A549 treated with dexamethasone at 1 μM for 4 hours (cell line): Measurements from ENCODE around the gene HCN2. TPM values are rescaled to one million over a fixed set of nuclear protein-coding genes. Genes with fewer than 3 reads are reported as not detected.

ENCODE experiments used
- total RNA-seq: library from RNA; stranded (reverse); fragments of 200-300 nt; extraction: Qiagen RNA extraction; gene quantifications from 5 replicates; pipeline ENCODE4 v1.2.3, GENCODE V29; 2022

HCN2 gene
- total RNA-seq = 22.0 to 39.5 TPM (median 33.9 TPM) in 5 replicates

GRCh38 chr19:589693-590395 is at the start of gene HCN2:
HCN2 (plus strand) TSS chr19:589881; CDS start chr19:589946, 65 bp downstream.

GRCh38 chr19:543910-544608 is 45.6 kb upstream of the HCN2 start, which contains the start of gene GZMM:
GZMM (plus strand) TSS chr19:544053; CDS start chr19:544072, 19 bp downstream.

GRCh38 chr19:572140-572742 is 17.4 kb upstream of the HCN2 start, which contains the start of gene BSG:
BSG (plus strand) TSS chr19:572596; CDS start chr19:572635, 39 bp downstream.

GRCh38 chr19:633068-633785 is 43.5 kb downstream of the HCN2 start, which contains the start of gene POLRMT:
POLRMT (minus strand) TSS chr19:633537; CDS start chr19:633512, 25 bp downstream.

GRCh38 chr19:639253-640160 is 49.8 kb downstream of the HCN2 start, which contains the start of gene FGF22:
FGF22 (plus strand) TSS chr19:639879; CDS start chr19:639926, 47 bp downstream.

GRCh38 chr19:662962-663681 is 73.4 kb downstream of the HCN2 start, which contains the start of gene RNF126:
RNF126 (minus strand) TSS chr19:663214; CDS start chr19:663121, 93 bp downstream.

Other genes starting within 250 kb of the HCN2 start
- 12.8 to 21.3 TPM (median 20.3 TPM) in 5 replicates for gene MIER2, start 245.1 kb upstream of the HCN2 start, total RNA-seq
- 0.39 to 0.53 TPM (median 0.45 TPM) in 5 replicates for gene C2CD4C, start 180.7 kb upstream of the HCN2 start, total RNA-seq
- gene SHC2, start 128.8 kb upstream of the HCN2 start, total RNA-seq = 0.62 to 1.6 TPM (median 1.1 TPM) in 5 replicates
- 0.19 to 0.41 TPM (median 0.29 TPM) in 4 of 5 replicates, not detected in the other for gene MADCAM1, start 93.4 kb upstream of the HCN2 start, total RNA-seq
- 9.8 to 14.9 TPM (median 12.2 TPM) in 5 replicates for gene TPGS1, start 82.4 kb upstream of the HCN2 start, total RNA-seq
- gene CDC34, start 58.1 kb upstream of the HCN2 start, total RNA-seq = 58.4 to 88.6 TPM (median 84.7 TPM) in 5 replicates
- 0.19 to 0.32 TPM (median 0.23 TPM) in 4 of 5 replicates, not detected in the other for gene GZMM, start 45.8 kb upstream of the HCN2 start, total RNA-seq
- gene BSG, start 17.3 kb upstream of the HCN2 start, total RNA-seq = 604 to 721 TPM (median 693 TPM) in 5 replicates
- 68.6 to 97.5 TPM (median 89.4 TPM) in 5 replicates for gene POLRMT, start 43.7 kb downstream of the HCN2 start, total RNA-seq
- gene FGF22, start 50.0 kb downstream of the HCN2 start, total RNA-seq = 0.26 to 0.68 TPM (median 0.39 TPM) in 5 replicates
- gene RNF126, start 73.3 kb downstream of the HCN2 start, total RNA-seq = 48.1 to 71.4 TPM (median 68.3 TPM) in 5 replicates
- 215 to 309 TPM (median 261 TPM) in 5 replicates for gene FSTL3, start 86.5 kb downstream of the HCN2 start, total RNA-seq
- gene PRSS57, start 105.6 kb downstream of the HCN2 start, total RNA-seq = 0.14 TPM in 1 of 5 replicates, not detected in the others
- 11.0 to 17.2 TPM (median 15.6 TPM) in 5 replicates for gene PALM, start 119.1 kb downstream of the HCN2 start, total RNA-seq
- gene MISP, start 161.2 kb downstream of the HCN2 start, total RNA-seq = 60.7 to 84.1 TPM (median 81.1 TPM) in 5 replicates
- gene PTBP1, start 207.6 kb downstream of the HCN2 start, total RNA-seq = 179 to 224 TPM (median 212 TPM) in 5 replicates
- 2.6 to 5.1 TPM (median 3.6 TPM) in 5 replicates for gene PLPPR3, start 232.1 kb downstream of the HCN2 start, total RNA-seq
- 0.20 to 0.28 TPM (median 0.24 TPM) in 4 of 5 replicates, not detected in the other for gene AZU1, start 238.0 kb downstream of the HCN2 start, total RNA-seq